Measurements from ENCODE around the gene GRIA4.
"Not testable (repeated sequence)": the region's sequence is repeated elsewhere in the genome, so short reads cannot be mapped to it uniquely, and the experiment has no call there.

Gene GRIA4

GRCh38 chr11:105935791-105936190 lies 325.9 kb downstream of the GRIA4 start:
- DNase-seq: no peak

GRCh38 chr11:105937331-105937730 lies 327.5 kb downstream of the GRIA4 start:
- no peak for DNase-seq

GRCh38 chr11:105937738-105938137 lies 327.9 kb downstream of the GRIA4 start:
- DNase-seq: no peak

- DNase-seq: no peak
Measured at GRCh38 chr11:105942921-105943320, 333.0 kb downstream of the GRIA4 start.

GRCh38 chr11:105948918-105949590 lies 339.2 kb downstream of the GRIA4 start:
- DNase-seq: no peak

- DNase-seq: no peak
Measured at GRCh38 chr11:105953886-105954285, 344.0 kb downstream of the GRIA4 start.

GRCh38 chr11:105960252-105961245 lies 350.7 kb downstream of the GRIA4 start:
- DNase-seq: no peak

- DNase-seq: no peak
Measured at GRCh38 chr11:105968021-105968697, 358.3 kb downstream of the GRIA4 start.

- no peak for DNase-seq
Measured at GRCh38 chr11:105969756-105970155, 359.9 kb downstream of the GRIA4 start.

- DNase-seq: no peak
Measured at GRCh38 chr11:105975128-105975527, 365.3 kb downstream of the GRIA4 start.

GRCh38 chr11:105979997-105980703 lies 370.3 kb downstream of the GRIA4 start:
- no peak for DNase-seq

- no peak for DNase-seq
Measured at GRCh38 chr11:105986554-105986953, 376.7 kb downstream of the GRIA4 start.

- no peak for DNase-seq
Measured at GRCh38 chr11:105988197-105988596, 378.3 kb downstream of the GRIA4 start.

GRCh38 chr11:105989124-105989523 lies 379.3 kb downstream of the GRIA4 start:
- no peak for DNase-seq

GRCh38 chr11:105991888-105992287 lies 382.0 kb downstream of the GRIA4 start:
- DNase-seq: no peak

GRCh38 chr11:106001304-106002012 lies 391.6 kb downstream of the GRIA4 start:
- no peak for DNase-seq

GRCh38 chr11:106003094-106003493 lies 393.2 kb downstream of the GRIA4 start:
- not testable (repeated sequence) for DNase-seq

- DNase-seq: no peak
Measured at GRCh38 chr11:106011481-106011880, 401.6 kb downstream of the GRIA4 start.

GRCh38 chr11:106012744-106013143 lies 402.9 kb downstream of the GRIA4 start:
- DNase-seq: no peak

GRCh38 chr11:106014035-106014434 lies 404.2 kb downstream of the GRIA4 start:
- no peak for DNase-seq

GRCh38 chr11:106014620-106015019 lies 404.7 kb downstream of the GRIA4 start:
- DNase-seq: no peak

GRCh38 chr11:106015066-106015465 lies 405.2 kb downstream of the GRIA4 start:
- no peak for DNase-seq
